Parathyroid adenoma (tissue), 2 donors: ENCODE results near the gene SATB2.

ENCODE experiments used
- H2AFZ ChIP-seq: fragments of 300-600 bp; sonication (generic); one replicate; pipeline ENCODE4 v1.7.0; 2017; ENCODE audit warnings: antibody characterized with exemption, mild to moderate bottlenecking
- H3K27ac ChIP-seq: fragments of 300-600 bp; sonication (generic); one replicate; pipeline ENCODE4 v1.7.0; 2017
- H3K27me3 ChIP-seq: fragments of 300-600 bp; sonication (generic); one replicate; pipeline ENCODE4 v1.7.0; 2017; ENCODE audit warnings: low read length; ENCODE audit not compliant: control insufficient read depth, insufficient read depth
- H3K36me3 ChIP-seq: fragments of 300-600 bp; sonication (generic); one replicate; pipeline ENCODE4 v1.7.0; 2017; ENCODE audit warnings: low read length; ENCODE audit not compliant: control insufficient read depth, insufficient read depth
- H3K4me1 ChIP-seq: fragments of 300-600 bp; sonication (generic); one replicate; pipeline ENCODE4 v1.7.0; 2017; ENCODE audit warnings: control low read depth
- H3K4me2 ChIP-seq: fragments of 300-600 bp; sonication (generic); one replicate; pipeline ENCODE4 v1.7.0; 2017; ENCODE audit warnings: low read length
- H3K4me3 ChIP-seq: fragments of 300-600 bp; sonication (generic); one replicate; pipeline ENCODE4 v1.7.0; 2017; ENCODE audit warnings: low read depth, low read length
- H3K79me2 ChIP-seq: fragments of 300-600 bp; sonication (generic); one replicate; pipeline ENCODE4 v1.7.0; 2017; ENCODE audit warnings: control low read depth
- H3K9ac ChIP-seq: fragments of 300-600 bp; sonication (generic); one replicate; pipeline ENCODE4 v1.7.0; 2017; ENCODE audit warnings: mild to moderate bottlenecking
- H3K9me3 ChIP-seq: fragments of 300-600 bp; sonication (generic); one replicate; pipeline ENCODE4 v1.7.0; 2017; ENCODE audit warnings: low read length; ENCODE audit not compliant: control insufficient read depth
- CTCF ChIP-seq: fragments of 300-600 bp; sonication (generic); IDR thresholded peaks from one replicate; pipeline ENCODE4 v1.7.0; 2017; ENCODE audit warnings: antibody characterized with exemption, mild to moderate bottlenecking
- donor health status: primary hyperparathyroidism.

Gene SATB2

GRCh38 chr2:199470361-199470671, 12.6 kb upstream of the SATB2 start:
- Histone ChIP-seq H3K79me2 (no peaks in the 10 kb centered on the region), H3K9ac (no peak overlapping the region), H3K36me3 (no peaks in the 10 kb centered on the region), H3K4me1 (no peaks in the 10 kb centered on the region), H3K27me3 (peaks cover 16% of the 10 kb centered on the region), H2AFZ (no peak overlapping the region), H3K4me3 (no peak overlapping the region), H3K9me3 (no peaks in the 10 kb centered on the region), H3K27ac (no peak overlapping the region), H3K4me2 (no peak overlapping the region)
- TF ChIP-seq CTCF: no peak

GRCh38 chr2:199469514-199470360, 12.0 kb upstream of the SATB2 start:
- no peaks in the 10 kb centered on the region for H3K36me3 ChIP-seq
- no peak for TF ChIP-seq CTCF
- H3K27me3 ChIP-seq: peaks cover 20% of the 10 kb centered on the region
- no peaks in the 10 kb centered on the region for H3K79me2 ChIP-seq
- H3K9me3 ChIP-seq: no peaks in the 10 kb centered on the region
- no peak overlapping the region for H2AFZ ChIP-seq
- H3K9ac ChIP-seq: no peak overlapping the region
- H3K27ac ChIP-seq: no peak overlapping the region
- H3K4me2 ChIP-seq: no peak overlapping the region
- no peak overlapping the region for H3K4me3 ChIP-seq
- no peaks in the 10 kb centered on the region for H3K4me1 ChIP-seq

- TF ChIP-seq CTCF: no peak
- Histone ChIP-seq H3K27ac (no peak overlapping the region), H3K4me1 (no peaks in the 10 kb centered on the region), H3K27me3 (peaks cover 28% of the 10 kb centered on the region), H2AFZ (no peak overlapping the region), H3K4me3 (no peak overlapping the region), H3K36me3 (no peaks in the 10 kb centered on the region), H3K9me3 (no peaks in the 10 kb centered on the region), H3K9ac (no peak overlapping the region), H3K79me2 (no peaks in the 10 kb centered on the region), H3K4me2 (no peak overlapping the region)
These were observed 11.1 kb upstream of the SATB2 start for GRCh38 chr2:199468561-199469513.

GRCh38 chr2:199467066-199467822, 9.5 kb upstream of the SATB2 start:
- no peaks in the 10 kb centered on the region for H3K79me2 ChIP-seq
- no peak overlapping the region for H3K9ac ChIP-seq
- no peak for TF ChIP-seq CTCF
- H2AFZ ChIP-seq: no peak overlapping the region
- H3K4me2 ChIP-seq: no peak overlapping the region
- H3K9me3 ChIP-seq: no peaks in the 10 kb centered on the region
- no peaks in the 10 kb centered on the region for H3K4me1 ChIP-seq
- peaks cover 36% of the 10 kb centered on the region for H3K27me3 ChIP-seq
- no peak overlapping the region for H3K4me3 ChIP-seq
- H3K27ac ChIP-seq: no peak overlapping the region
- no peaks in the 10 kb centered on the region for H3K36me3 ChIP-seq
